ENCODE data around the gene HOXA7. TPM values are rescaled to one million over a fixed set of nuclear protein-coding genes. Genes with fewer than 3 reads are reported as not detected.
A peak's percentile ranks its signal among the peaks of the same experiment; 100 is the strongest.

HOXA7 gene
- total RNA-seq, 1 experiment from 2014 or later, result 0.56 TPM

DNA sequence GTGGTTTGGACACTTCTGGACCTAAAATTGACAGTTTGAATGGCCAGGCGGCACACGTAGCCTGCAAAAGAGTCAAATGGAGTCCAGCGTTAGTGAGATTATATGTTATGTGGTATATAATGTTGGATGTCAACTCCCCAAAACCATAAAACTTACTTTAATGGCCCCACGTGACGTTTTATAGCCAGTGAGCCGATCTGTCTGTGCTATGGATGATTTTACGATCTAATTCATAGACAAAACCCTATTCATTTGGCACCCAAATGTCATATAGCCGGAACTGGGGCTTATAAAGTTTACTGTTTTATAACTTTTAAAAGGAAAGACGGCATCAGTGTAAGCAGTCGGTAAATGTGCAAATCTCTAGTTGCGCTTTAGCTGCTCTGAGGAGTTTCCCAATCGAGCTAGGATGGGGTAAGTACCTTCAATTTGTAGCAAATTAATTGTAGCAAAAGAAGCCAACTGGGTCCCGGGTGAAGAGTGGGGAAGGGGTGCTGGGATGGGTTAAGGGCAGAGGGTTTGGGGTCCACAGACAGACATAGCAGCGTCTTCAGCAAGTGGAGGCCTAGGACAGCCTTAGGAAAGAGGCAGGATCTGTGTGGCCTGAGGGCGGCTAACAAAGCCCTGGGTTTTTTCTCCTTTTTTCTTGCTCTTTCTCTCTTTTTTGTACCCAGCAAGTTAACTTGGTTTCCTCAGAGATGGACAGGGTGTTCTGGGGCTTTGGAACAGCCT, 16.2 kb downstream of the HOXA7 start:
- intact Hi-C loops (cut with micrococcal nuclease; ENCODE audit: unreplicated experiment), result loop anchor here (5.0 kb wide), 1 partner anchor 1268 kb away; no protein-coding TSS in a partner anchor
- CTCF ChIA-PET, result no interaction called here
- H3K27ac ChIP-seq (ENCODE audit: low read depth, low read length, poor library complexity, severe bottlenecking), result no peak overlapping the region

GRCh38 chr7:27139334-27140125, 16.9 kb downstream of the HOXA7 start:
- TF ChIP-seq CTCF (conservative IDR thresholded peaks at IDR 0.05; ENCODE audit: low read depth, low read length) (no peak), EZH2 (IDR thresholded peaks at IDR 0.05; ENCODE audit: borderline replicate concordance, low read depth, low read length, poor library complexity, severe bottlenecking) (peak; percentile 94)
- peaks cover 13% of the 10 kb centered on the region for H3K4me1 ChIP-seq (ENCODE audit: insufficient read depth, low read length, poor library complexity, severe bottlenecking)
- no peaks in the 10 kb centered on the region for H3K9me3 ChIP-seq (ENCODE audit: low read depth, low read length, poor library complexity, severe bottlenecking)
- H3K4me3 ChIP-seq (ENCODE audit: low read depth, low read length, poor library complexity, severe bottlenecking), result no peak overlapping the region
- H3K36me3 ChIP-seq (ENCODE audit: insufficient read depth, low read length, poor library complexity, severe bottlenecking), result no peaks in the 10 kb centered on the region
- ChIA-PET CTCF (no interaction called here), POLR2A (ENCODE audit: low non-redundant PET) (no interaction called here)
- H3K27me3 ChIP-seq (replicated peaks; ENCODE audit: insufficient read depth, low read depth, low read length, poor library complexity), result peaks cover 100% of the 10 kb centered on the region
- no peak for DNase-seq (ENCODE audit: low spot score)
- intact Hi-C loops (cut with micrococcal nuclease; ENCODE audit: unreplicated experiment), result loop anchor here (5.0 kb wide), 1 partner anchor 1267 kb away; no protein-coding TSS in a partner anchor
- H3K27ac ChIP-seq (ENCODE audit: low read depth, low read length, poor library complexity, severe bottlenecking), result no peak overlapping the region
- BruUV-seq (replicated peaks), result no TSS peak

More for the DNA sequence above, 16.2 kb downstream of the HOXA7 start:
- Histone ChIP-seq H3K4me3 (ENCODE audit: low read depth, low read length, poor library complexity, severe bottlenecking) (no peak overlapping the region), H3K9me3 (ENCODE audit: low read depth, low read length, poor library complexity, severe bottlenecking) (no peaks in the 10 kb centered on the region), H3K36me3 (ENCODE audit: insufficient read depth, low read length, poor library complexity, severe bottlenecking) (no peaks in the 10 kb centered on the region), H3K27me3 (replicated peaks; ENCODE audit: insufficient read depth, low read depth, low read length, poor library complexity) (peaks cover 100% of the 10 kb centered on the region), H3K4me1 (ENCODE audit: insufficient read depth, low read length, poor library complexity, severe bottlenecking) (peaks cover 13% of the 10 kb centered on the region)
- no peak for DNase-seq (ENCODE audit: low spot score)
- no TSS peak for BruUV-seq (replicated peaks)
- no peak for TF ChIP-seq CTCF (conservative IDR thresholded peaks at IDR 0.05; ENCODE audit: low read depth, low read length)
- no peak for TF ChIP-seq EZH2 (IDR thresholded peaks at IDR 0.05; ENCODE audit: borderline replicate concordance, low read depth, low read length, poor library complexity, severe bottlenecking)
- POLR2A ChIA-PET (ENCODE audit: low non-redundant PET), result no interaction called here

- Histone ChIP-seq H3K27ac (ENCODE audit: low read depth, low read length, poor library complexity, severe bottlenecking) (no peak overlapping the region), H3K9me3 (ENCODE audit: low read depth, low read length, poor library complexity, severe bottlenecking) (no peaks in the 10 kb centered on the region), H3K36me3 (ENCODE audit: insufficient read depth, low read length, poor library complexity, severe bottlenecking) (no peaks in the 10 kb centered on the region), H3K27me3 (replicated peaks; ENCODE audit: insufficient read depth, low read depth, low read length, poor library complexity) (peaks cover 100% of the 10 kb centered on the region), H3K4me3 (ENCODE audit: low read depth, low read length, poor library complexity, severe bottlenecking) (no peak overlapping the region), H3K4me1 (ENCODE audit: insufficient read depth, low read length, poor library complexity, severe bottlenecking) (peaks cover 13% of the 10 kb centered on the region)
- ChIA-PET POLR2A (ENCODE audit: low non-redundant PET) (no interaction called here), CTCF (no interaction called here)
- TF ChIP-seq CTCF (conservative IDR thresholded peaks at IDR 0.05; ENCODE audit: low read depth, low read length) (no peak), EZH2 (IDR thresholded peaks at IDR 0.05; ENCODE audit: borderline replicate concordance, low read depth, low read length, poor library complexity, severe bottlenecking) (no peak)
- DNase-seq (ENCODE audit: low spot score), result no peak
- no TSS peak for BruUV-seq (replicated peaks)
- intact Hi-C loops (cut with micrococcal nuclease; ENCODE audit: unreplicated experiment), result no loop called here
Observed at GRCh38 chr7:27138985-27139333, 17.5 kb downstream of the HOXA7 start.

Measured in A673 (cell line).